ENCODE measurements around the gene TAX1BP3. TPM values are rescaled to one million over a fixed set of nuclear protein-coding genes. Genes with fewer than 3 reads are reported as not detected.

The TAX1BP3 gene
- total RNA-seq, 1 donor from 2014 or later, result 29.4 TPM

DNA sequence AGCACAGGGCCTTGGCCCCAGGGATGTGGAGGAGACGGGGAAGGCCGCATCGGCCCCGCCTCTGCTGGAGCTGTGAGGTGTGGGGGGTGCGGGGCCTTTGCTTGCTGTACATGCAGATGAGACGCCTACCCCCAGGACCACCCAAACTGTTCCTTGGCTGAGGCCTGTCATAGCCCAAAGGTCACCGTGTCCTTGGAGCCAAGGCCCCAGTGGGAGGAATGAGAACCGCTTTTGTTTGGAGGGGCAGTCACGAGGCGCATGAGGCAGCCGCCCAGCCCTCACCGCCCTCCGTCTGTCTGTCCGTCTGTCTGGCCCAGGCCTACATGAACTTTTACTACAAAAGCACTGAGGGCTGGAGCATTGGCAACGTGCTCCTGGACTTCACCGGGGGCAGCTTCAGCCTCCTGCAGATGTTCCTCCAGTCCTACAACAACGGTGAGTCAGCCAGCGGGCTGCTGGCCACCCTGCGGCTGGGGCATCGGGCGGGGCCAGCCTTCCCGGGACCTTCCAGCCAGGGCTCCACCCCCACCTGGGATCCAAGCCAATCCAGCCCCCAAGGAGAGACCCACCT lies 8.8 kb downstream of the TAX1BP3 start:
- intact Hi-C loops (cut with micrococcal nuclease), result no loop called here

DNA sequence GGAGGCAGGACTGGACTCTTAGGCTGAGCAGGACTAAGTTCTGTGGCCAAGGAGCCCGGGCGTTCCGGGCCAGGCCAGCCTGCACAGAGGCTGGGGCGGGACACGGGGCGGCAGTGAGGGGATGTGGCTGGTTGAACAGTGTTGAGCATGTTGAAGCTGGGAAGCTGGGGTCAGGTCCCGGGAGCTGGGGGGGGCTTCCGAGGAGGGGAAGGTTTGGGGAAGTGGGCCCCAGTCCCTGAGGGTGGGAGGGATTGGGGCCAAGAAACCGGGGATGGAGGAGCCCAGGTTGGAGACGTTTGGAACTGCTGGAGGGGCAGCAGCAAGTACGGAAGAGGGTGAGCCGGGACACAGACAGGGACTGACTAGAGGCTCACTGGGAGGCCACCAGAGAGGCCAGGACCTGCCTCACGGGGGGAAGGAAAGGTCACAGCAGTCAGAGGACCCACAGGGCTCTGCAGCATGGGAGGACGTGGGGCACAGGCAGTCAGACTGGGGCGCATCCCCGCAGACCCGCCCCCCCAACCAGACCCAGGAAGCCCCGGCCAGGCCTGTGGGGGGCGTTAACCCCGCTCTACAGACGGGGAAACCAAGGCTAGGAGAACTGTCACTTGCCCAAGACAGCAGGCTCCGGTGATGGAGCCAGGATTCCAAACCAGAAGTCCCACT lies 9.5 kb downstream of the TAX1BP3 start:
- intact Hi-C loops (cut with micrococcal nuclease), result no loop called here

DNA sequence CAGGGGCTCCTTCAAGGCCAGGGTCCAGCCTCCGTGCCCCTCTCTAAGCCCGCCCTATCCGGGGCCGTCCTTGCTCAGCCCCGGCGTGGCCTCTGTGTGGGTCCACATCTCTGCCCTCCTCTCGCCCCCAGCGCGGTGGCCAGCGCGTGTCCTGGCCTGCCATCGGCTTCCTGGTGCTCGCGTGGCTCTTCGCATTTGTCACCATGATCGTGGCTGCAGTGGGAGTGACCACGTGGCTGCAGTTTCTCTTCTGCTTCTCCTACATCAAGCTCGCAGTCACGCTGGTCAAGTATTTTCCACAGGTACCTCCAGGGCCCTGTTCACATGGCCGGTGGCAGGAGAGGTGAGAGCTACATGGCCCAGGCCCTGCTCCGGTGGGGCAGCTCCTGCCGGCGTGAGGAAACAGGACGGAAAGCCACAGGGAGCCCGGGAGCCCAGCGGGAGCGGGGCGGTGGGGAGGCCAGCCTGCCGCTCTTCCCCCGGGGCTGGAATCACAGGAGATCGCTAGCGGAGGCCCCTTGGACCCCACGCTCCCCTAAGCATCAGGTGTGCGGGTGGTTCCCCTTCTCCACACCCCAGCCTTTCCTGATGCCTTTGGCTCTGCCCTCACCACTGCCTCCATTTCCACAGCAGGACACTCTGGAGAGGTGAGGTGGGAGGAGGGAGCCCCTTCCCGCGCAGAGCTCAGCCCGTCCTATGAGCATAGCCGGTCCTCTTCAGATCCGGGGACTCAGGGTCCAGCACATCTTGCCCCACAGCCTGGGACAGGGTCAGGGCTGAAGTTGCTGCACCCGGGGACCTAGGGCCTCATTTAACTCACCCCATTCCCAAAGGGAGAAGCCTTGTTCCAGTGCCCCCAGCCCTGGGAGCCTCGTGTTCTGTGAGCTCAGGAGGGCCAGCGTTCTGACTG lies 10.2 kb downstream of the TAX1BP3 start:
- intact Hi-C loops (cut with micrococcal nuclease), result no loop called here

DNA sequence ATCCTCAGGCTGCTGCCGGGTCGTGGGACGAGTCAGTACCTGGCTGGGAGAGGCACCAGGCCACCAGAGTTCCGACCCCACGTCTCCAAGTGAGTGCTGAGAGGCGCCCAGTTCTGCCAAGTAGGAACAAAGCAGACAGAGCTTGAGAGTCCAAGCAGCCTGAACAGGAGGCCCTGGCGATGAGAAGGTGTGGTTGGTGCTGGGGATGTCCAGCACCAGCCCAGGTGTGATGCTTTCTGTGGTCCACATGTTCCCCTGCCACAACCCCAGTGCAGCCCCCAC lies 10.8 kb downstream of the TAX1BP3 start:
- intact Hi-C loops (cut with micrococcal nuclease), result no loop called here

DNA sequence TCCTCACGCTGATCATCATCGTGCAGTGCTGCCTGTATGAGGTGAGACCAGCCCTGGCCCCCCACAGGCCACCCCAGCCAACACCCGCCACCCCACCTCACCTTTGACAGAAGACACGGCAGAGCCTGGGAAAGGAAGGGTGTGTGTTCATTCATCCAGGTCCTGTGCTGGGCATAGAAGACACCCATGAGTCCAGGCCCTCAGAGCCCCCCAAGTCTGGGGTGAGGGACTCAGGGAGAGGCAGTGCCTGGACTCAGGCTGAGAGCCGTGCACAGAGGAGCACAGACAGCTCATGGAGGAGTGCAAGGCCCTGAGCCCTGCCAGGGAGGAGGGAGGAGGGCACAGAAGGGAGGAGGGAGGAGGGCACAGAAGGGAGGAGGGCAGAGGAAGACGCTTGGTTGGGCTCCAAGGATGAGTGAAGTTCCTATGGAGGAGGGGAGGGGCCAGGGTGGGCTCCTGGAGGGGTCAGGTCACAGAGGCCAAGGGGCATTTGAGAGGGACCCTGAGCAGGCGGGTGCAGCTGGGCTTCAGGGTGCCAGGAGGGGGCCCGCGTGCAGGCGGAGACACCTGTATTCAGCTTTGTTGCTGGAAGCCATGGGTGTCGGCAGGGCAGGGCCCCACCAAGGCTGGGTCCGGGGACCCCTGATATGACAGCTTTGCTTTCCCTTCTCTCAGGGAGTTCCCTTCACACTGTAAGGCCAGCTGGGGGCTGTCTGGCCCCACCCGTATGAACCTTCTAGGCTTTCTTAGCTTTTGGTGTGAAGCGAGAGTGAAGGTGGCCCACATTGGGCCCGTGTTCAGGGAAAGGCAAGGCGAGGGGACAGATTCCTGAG lies 11.4 kb downstream of the TAX1BP3 start:
- intact Hi-C loops (cut with micrococcal nuclease), result no loop called here

DNA sequence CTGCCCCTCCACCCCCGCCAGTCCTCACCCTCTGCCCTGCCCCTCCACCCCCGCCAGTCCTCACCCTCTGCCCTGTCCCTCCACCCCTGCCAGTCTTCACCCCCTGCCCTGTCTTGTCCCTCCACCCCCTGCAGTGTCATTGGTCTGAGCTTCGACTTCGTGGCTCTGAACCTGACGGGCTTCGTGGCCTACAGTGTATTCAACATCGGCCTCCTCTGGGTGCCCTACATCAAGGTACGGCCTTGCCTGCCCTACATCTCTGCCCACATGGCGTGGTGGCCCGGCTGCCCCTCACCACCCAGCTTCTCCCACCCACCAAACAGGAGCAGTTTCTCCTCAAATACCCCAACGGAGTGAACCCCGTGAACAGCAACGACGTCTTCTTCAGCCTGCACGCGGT lies 12.0 kb downstream of the TAX1BP3 start:
- intact Hi-C loops (cut with micrococcal nuclease), result no loop called here

DNA sequence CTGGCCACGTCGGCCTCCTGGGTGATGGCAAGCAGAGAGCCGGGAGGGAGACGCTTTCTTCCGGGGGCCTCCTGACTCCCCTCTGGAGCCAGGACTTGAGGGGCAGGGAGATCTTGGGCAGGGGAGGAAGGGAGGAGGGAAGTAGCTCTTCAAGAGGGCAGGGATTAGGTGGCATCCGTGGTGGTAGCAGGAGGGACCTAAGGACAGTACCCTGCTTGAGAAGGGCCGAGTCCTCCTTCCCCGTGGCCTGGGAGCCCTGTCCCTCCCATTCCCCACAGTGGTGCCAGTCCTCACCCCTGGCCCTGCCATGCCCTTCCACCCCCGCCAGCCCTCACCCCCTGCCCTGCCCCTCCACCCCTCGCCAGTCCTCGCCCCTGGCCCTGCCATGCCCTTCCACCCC lies 12.6 kb downstream of the TAX1BP3 start:
- intact Hi-C loops (cut with micrococcal nuclease), result no loop called here

DNA sequence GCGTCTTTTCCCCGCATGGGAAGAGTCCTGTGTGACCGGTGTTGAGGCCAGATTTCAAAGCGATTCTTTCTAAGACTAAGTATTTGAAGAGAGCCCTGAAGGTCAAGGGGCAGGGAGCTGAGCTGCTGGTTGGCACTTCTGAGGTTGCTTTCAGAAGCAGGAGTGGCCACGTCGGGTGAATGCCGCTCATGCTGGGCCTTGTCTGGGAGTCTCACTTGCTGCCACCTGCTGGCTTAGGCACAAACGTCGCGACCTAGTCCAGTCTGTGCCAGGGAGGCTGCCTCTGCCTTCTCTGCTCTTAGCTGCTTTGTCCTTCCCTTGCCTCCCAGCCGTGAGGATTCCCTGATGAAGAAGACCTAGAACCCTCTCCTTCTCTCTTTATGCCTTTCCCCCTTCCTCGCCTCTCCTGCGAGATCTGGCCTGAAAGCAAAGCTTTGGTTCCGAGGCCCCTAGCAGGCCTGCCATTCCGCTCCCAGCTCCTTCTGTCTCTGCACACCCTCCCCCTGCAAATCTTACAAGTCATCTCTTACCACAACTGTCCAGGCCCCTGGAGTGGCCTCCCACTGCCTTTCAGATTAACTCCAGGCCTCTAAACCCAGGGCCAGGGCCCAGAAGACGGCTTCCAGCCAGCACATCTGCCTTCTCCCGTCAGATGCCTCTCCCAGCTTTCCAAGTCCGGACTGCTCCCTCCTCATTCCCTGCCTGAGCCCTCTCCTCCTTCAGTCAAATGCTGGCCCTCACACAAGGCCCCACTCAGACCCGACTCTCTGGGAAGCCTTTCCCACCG lies 20.4 kb downstream of the TAX1BP3 start:
- intact Hi-C loops (cut with micrococcal nuclease), result loop anchor here (1.0 to 5.0 kb wide), 2 partner anchors 46 to 601 kb away; no protein-coding TSS in a partner anchor

DNA sequence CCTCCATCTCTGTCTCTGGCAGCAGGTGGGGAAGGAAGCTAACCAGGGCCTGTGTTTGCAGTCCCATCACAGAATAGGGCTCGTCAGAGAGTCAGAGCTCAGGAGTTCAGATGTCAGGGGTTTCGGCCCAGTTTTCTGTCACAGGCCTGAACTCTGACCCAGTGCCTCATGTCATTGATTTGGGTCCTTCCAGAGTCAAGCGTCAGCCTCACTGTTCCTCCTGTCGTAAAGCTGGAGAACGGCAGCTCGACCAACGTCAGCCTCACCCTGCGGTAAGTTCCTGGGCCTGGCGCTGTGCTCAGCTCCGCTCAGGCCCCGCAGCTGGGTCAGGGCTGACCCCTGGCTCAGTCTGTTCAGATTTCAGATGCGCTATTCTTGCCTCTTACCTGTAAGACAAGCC lies 21.1 kb downstream of the TAX1BP3 start:
- intact Hi-C loops (cut with micrococcal nuclease), result loop anchor here (5.0 kb wide), 1 partner anchor 600 kb away; no protein-coding TSS in a partner anchor

DNA sequence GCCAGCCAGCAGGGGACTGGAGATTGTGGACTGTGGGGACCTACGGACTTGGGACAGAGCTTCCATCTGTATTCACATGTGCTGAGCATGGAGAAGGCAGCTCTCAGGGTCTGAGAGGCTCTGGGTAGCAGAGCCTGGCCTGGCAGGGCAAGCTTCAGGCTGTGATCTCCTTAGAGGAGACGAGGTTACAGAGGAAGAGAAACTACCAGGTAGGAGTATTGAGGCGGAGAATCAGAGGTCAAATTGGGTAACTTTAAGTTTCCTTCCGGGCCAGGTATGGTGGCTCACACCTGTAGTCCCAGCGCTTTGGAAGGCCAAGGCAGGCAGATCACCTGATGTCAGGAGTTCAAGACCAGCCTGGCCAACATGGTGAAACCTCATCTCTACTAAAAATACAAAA lies 23.1 kb downstream of the TAX1BP3 start:
- intact Hi-C loops (cut with micrococcal nuclease), result loop anchor here (5.0 kb wide), 1 partner anchor 598 kb away; no protein-coding TSS in a partner anchor

DNA sequence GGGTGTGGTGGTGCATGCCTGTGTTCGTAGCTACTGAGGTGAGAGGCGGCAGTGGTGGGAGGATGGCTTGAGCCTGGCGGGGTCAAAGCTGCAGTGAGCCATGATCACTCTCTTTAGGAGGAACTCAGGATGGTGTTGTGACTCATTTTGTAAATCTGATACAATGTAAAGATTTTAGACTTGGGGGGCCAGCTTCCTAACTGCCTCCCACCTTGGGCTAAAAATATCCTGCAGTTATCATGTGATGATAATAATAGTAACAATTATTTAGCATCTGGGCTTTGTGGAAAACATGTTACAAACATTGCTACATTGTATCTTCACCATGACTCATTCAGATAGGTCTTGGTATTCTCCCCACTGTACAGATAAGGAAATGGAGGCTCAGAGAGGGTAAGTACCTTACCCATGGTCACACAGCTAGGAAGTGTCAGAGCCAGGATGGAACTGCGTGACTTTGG lies 24.5 kb downstream of the TAX1BP3 start:
- intact Hi-C loops (cut with micrococcal nuclease), result no loop called here

DNA sequence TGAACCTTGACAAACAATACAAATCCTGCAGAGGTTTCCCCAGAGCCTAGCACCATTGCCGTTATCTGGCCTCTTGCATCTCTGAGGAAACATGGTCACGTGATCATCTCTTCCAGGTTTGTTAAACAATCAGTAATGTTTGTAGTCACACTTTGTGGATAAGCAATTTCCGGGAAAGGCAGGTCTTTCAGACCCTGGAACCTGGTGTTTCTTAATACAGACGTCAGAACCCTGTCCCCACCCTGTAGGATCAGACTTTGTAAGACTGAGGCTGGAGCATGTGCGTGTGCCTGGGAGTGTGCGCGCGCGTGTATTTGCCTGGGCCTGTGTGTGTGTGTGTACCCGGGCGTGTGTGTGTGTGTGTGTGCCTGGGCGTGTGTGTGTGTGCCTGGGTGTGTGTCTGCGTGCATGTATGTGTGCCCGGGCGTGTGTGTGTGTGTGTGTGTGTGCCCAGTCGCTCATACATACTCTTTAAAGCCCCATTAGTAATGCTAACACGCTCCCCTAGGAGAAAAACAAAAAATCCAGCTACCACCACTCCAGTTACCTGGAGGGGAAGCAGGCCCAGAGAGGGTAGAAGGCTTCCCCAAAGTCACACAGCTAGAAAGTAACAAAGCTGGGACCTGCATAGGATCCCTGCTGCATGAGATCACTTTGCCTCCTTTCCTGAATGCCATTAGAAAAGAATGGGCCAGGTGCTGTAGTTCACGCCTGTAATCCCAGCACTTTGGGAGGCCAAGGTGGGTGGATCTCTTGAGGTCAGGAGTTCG lies 26.5 kb downstream of the TAX1BP3 start:
- intact Hi-C loops (cut with micrococcal nuclease), result no loop called here

DNA sequence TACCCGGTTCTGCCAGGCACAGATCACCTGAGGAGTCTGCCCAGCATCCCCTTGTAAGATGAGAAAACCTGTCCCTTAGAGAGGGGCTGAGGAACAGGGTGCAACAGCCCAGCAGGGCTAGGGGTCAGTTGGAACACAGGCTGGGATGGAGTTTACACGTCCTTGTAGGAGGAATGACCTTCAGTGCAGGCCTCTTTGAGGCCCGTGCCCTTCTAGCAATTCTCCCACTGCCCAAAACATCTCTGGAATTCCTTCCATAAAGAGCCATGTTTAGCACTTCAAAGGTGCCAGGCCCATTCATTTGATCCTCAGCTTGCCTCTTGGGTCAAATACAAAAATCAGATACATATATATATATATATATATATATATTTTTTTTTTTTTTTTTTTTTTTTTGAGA lies 27.4 kb downstream of the TAX1BP3 start:
- intact Hi-C loops (cut with micrococcal nuclease), result no loop called here

DNA sequence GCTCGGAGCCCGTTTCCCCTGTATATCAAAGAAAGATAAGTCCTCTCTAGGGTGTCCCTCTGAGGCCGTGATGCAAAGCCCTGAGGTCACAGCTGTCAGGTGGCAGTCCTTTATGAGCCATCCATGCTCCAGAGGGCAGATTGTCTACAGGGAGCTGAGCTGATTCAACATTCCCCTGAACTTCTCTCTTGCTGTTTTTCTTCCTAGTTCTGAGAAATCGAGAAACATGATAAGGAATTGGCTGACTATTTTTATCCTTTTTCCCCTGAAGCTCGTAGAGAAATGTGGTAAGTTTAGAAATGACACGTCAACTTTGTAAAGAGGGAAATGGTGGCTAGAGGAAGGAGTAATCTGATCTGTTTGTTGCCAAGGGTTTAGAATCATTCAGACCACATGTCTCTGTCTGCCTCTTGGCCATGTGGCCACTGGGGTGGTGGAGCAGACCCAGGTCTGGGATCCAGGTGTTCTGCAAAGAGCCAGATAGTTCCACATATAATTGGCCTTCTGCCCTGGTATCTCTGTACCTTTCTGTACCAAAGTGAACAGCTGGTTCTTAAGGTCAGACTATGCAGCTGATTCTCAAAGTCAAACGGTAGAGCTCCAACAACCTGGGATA lies 28.3 kb downstream of the TAX1BP3 start:
- intact Hi-C loops (cut with micrococcal nuclease), result loop anchor here (1.0 to 10.0 kb wide), 2 partner anchors 23 to 825 kb away; no protein-coding TSS in a partner anchor

DNA sequence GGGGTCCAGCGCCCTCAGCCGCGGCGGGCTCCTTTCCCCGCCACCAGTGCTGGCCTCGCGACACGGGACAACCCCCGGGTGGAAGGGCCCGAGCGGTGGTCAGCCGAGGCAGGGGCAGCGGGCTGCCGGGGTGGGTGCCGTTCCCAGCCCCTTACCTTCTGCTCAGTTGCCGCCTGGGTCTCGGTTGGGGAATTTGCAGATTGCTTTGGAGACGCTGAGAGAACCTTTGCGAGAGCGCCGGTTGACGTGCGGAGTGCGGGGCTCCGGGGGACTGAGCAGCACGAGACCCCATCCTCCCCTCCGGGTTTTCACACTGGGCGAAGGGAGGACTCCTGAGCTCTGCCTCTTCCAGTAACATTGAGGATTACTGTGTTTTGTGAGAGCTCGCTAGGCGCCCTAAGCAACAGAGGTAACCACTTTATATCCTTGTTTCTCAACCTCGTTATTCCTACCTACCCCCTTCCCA lies 31.4 kb downstream of the TAX1BP3 start:
- intact Hi-C loops (cut with micrococcal nuclease), result loop anchor here (1.0 to 10.0 kb wide), 3 partner anchors 31 to 822 kb away; partner anchors contain the start of genes EMC6, HASPIN and TAX1BP3

DNA sequence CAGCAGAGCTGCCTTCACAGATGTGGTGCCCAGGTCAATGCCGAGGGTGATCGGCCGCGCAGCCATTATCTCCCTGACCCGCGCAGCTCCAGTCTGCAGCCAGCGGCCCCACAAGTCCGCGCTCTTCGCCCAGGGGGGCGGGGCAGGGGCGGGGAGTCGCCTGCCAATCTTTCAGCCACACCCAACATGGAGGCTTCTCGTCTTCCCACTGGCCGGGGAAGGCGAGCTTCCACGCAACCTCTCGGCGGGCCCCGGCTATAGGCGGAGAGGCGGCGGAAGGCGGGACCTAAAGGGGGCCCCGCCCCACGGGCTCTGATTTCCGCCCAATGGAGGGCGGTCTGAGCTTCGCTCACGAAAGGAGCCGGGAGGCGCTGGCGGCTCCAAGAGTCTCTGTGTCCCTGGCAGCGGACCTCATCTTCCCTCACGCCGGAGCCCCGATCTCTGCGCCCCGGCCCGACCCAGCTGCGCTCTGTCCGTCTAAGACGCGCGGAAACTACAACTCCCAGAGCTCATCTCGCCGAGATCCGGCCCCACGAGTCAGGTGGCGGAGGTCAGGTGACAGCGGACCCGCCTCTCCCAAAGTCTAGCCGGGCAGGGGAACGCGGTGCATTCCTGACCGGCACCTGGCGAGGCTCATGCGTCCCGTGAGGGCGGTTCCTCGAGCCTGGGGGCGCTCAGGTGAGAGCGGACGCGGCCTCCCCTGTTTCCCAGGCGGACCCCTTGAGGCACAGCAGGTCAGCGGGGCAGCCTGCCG lies 32.0 kb downstream of the TAX1BP3 start, which contains the start of the genes CTNS and SHPK:
Gene CTNS (plus strand): TSS at position 607 of the 754 bp plus-strand sequence. CDS start 3,447 bp downstream, outside the sequence.
Gene SHPK (minus strand): TSS at position 97 of the 754 bp plus-strand sequence. CDS start 31 bp downstream, at position 66.
- intact Hi-C loops (cut with micrococcal nuclease), result loop anchor here (1.0 to 10.0 kb wide), 3 partner anchors 32 to 822 kb away; partner anchors contain the start of genes EMC6, HASPIN and TAX1BP3

DNA sequence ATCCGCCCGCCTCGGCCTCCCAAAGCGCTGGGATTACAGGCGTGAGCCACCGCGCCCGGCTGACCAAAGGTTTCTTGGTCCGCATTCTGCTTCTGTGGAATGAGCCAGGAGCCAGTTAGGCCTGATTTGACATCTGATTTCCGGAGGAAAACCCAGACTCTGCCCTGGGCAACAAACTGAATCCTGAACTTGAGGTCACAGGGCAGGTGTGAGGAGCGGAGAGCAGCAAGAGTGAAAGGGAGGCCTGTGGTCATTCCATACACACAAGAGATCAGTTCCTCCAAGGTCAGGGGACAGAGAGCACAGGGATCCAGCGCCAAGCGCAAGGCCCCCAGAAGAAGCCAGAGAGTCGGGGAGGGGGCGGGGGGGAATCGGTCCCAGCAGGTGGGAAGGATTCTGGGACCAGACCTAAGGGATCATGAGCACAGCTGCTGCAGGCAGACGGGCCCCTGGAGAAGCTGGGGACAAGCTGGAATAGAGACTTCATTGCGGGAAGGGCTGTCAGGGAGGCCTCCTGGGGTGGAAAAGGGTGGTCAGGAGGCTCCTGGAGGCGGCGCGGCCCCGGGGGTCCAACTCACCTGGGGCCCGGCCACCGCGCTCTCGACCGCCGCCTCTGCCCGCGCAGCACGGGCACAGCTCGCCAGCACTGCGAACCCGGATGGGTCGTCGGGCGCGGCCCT lies 32.8 kb downstream of the TAX1BP3 start:
- intact Hi-C loops (cut with micrococcal nuclease), result loop anchor here (1.0 to 10.0 kb wide), 3 partner anchors 33 to 821 kb away; partner anchors contain the start of genes EMC6, HASPIN and TAX1BP3
